AG04449 (cell line): ENCODE results near the gene SNRPA.

Experiments
- CTCF ChIA-PET: fragments of 350-600 bp; formaldehyde crosslinking; extraction: SDS; loops from one replicate; lab custom pipeline; 2021; ENCODE audit warnings: antibody characterized with exemption; lab: Yijun Ruan, JAX
- POLR2A ChIA-PET: fragments of 400-600, 350-600 bp; formaldehyde crosslinking; extraction: SDS; loops from one replicate; lab custom pipeline; 2020; ENCODE audit warnings: antibody characterized with exemption, inconsistent platforms; lab: Yijun Ruan, JAX
- DNase-seq: peaks from one replicate; pipeline ENCODE4 v3.0.0-alpha.2; 2010; ENCODE audit warnings: low read depth, low spot score
- H3K4me3 ChIP-seq: 2 replicates; pipeline ENCODE4 v1.5.1; 2011; ENCODE audit warnings: low read depth, mild to moderate bottlenecking, control low read depth, low read length
- CTCF ChIP-seq: IDR thresholded peaks from one replicate; pipeline ENCODE4 v1.5.1; 2011; ENCODE audit warnings: mild to moderate bottlenecking, moderate library complexity, low read length, control low read depth, inconsistent platforms; ENCODE audit not compliant: insufficient read depth; ENCODE audit errors: missing control alignments

SNRPA gene

GRCh38 chr19:40742886-40743285 lies 8.1 kb upstream of the SNRPA start:
- no peak overlapping the region for H3K4me3 ChIP-seq
- CTCF ChIA-PET, result interaction anchor here (0.9 to 1.1 kb wide), 2 partner anchors 64 to 65 kb away, joined by 3 to 4 read pairs; no protein-coding TSS in a partner anchor
- TF ChIP-seq CTCF, result no peak
- no peak for DNase-seq
- POLR2A ChIA-PET, result no interaction called here

- ChIA-PET CTCF (interaction anchor here (2.2 kb wide), 1 partner anchor 22 kb away, joined by 5 read pairs; no protein-coding TSS in a partner anchor), POLR2A (no interaction called here)
- TF ChIP-seq CTCF, result no peak
- no peak overlapping the region for H3K4me3 ChIP-seq
- DNase-seq, result no peak
Observed at GRCh38 chr19:40743926-40744325, 7.1 kb upstream of the SNRPA start.

- DNase-seq, result no peak
Observed at GRCh38 chr19:40744554-40745401, 6.2 kb upstream of the SNRPA start.

GRCh38 chr19:40745402-40745780 lies 5.6 kb upstream of the SNRPA start:
- POLR2A ChIA-PET, result interaction anchor here (1.0 kb wide), 1 partner anchor 33 kb away, joined by 4 read pairs; the partner anchor contains the start of gene RAB4B
- CTCF ChIA-PET, result interaction anchor here (1.4 to 2.2 kb wide), 2 partner anchors 24 to 82 kb away, joined by 3 to 5 read pairs; no protein-coding TSS in a partner anchor
- TF ChIP-seq CTCF, result no peak
- peak; percentile 3 for DNase-seq
- no peak overlapping the region; the same call in 1 of the 2 replicates for H3K4me3 ChIP-seq

More at GRCh38 chr19:40744554-40745401, 6.2 kb upstream of the SNRPA start:
- CTCF ChIA-PET, result interaction anchor here (1.4 to 2.2 kb wide), 2 partner anchors 23 to 82 kb away, joined by 3 to 5 read pairs; no protein-coding TSS in a partner anchor
- POLR2A ChIA-PET, result interaction anchor here (1.0 kb wide), 1 partner anchor 33 kb away, joined by 4 read pairs; the partner anchor contains the start of gene RAB4B
- TF ChIP-seq CTCF, result no peak
- H3K4me3 ChIP-seq, result no peak overlapping the region

GRCh38 chr19:40747536-40747935 lies 3.5 kb upstream of the SNRPA start:
- no peak overlapping the region for H3K4me3 ChIP-seq
- POLR2A ChIA-PET, result interaction anchor here (0.5 kb wide), 1 partner anchor 609 kb away, joined by 3 read pairs; no protein-coding TSS in a partner anchor
- DNase-seq, result no peak
- no peak for TF ChIP-seq CTCF
- CTCF ChIA-PET, result interaction anchor here (0.8 to 1.4 kb wide), 3 partner anchors 20 to 59 kb away, joined by 3 read pairs; partner anchors contain the start of gene RAB4B
